ENCODE data around the gene GPRC5A. TPM values are rescaled to one million over a fixed set of nuclear protein-coding genes. Genes with fewer than 3 reads are reported as not detected.

Gene GPRC5A
- total and polyA plus RNA-seq, 2 of the 8 experiments (the other 6 are each of a cell fraction or from before 2014, with no cell fraction given): 1.0 to 1.4 TPM

- no peaks in the 10 kb centered on the region for H3K36me3 ChIP-seq (ENCODE audit: control insufficient read depth in 2 of 4, insufficient read depth in 4 of 4, low read length in 3 of 4)
- H4K20me1 ChIP-seq (replicated peaks in 1 of 2; ENCODE audit: control insufficient read depth in 1 of 2, insufficient read depth in 2 of 2, low read length in 2 of 2): peaks cover 0 to 2% of the 10 kb centered on the region in 2 experiments
- H4K8ac ChIP-seq (ENCODE audit: extremely low read depth, insufficient read depth, low read length): no peak overlapping the region
- H2BK5ac ChIP-seq (ENCODE audit: low read depth, low read length): no peak overlapping the region
- no peak overlapping the region for H2BK12ac ChIP-seq (ENCODE audit: low read depth, low read length)
- ChIA-PET CTCF (ENCODE audit: partially characterized antibody) (no interaction called here), POLR2A (ENCODE audit: partially characterized antibody) (no interaction called here)
- H3K9me3 ChIP-seq (ENCODE audit: insufficient read depth in 2 of 2, low read depth in 1 of 2, low read length in 1 of 2): no peaks in the 10 kb centered on the region
- H3K4ac ChIP-seq (replicated peaks; ENCODE audit: insufficient read length, low read depth, low read length): no peak overlapping the region
- 75% methylated on average over 1 of the region's 1 CpG; no CpG with 5 or more reads in 1 of the 2 experiments for WGBS, 2 experiments (ENCODE audit: extremely low coverage in 1 of 2, insufficient coverage in 1 of 2, insufficient read length in 1 of 2, insufficient replicate concordance in 2 of 2, low coverage in 1 of 2, low lambda C conversion rate in 2 of 2, missing lambda C conversion rate in 1 of 2)
- no peak overlapping the region for H3K23ac ChIP-seq (ENCODE audit: insufficient read length)
- DNase-seq (ENCODE audit: low read depth in 1 of 2, low spot score in 2 of 2) (no peak), FAIRE-seq (no peak)
- H3K14ac ChIP-seq (ENCODE audit: insufficient read length): no peak overlapping the region
- no peak overlapping the region for H2AFZ ChIP-seq (ENCODE audit: low read length)
- no peak overlapping the region for H4K5ac ChIP-seq (ENCODE audit: insufficient read length, low read depth, low read length)
- H3K23me2 ChIP-seq (ENCODE audit: low read depth, low read length): no peaks in the 10 kb centered on the region
- no peaks in the 10 kb centered on the region for H3K79me1 ChIP-seq (ENCODE audit: low read depth, low read length)
- H3K9ac ChIP-seq (replicated peaks in 1 of 4; ENCODE audit: extremely low read depth in 1 of 4, low read depth in 3 of 4, low read length in 3 of 4): no peak overlapping the region
- H3K27ac ChIP-seq (ENCODE audit: low read depth, low read length): no peak overlapping the region
- H2AK5ac ChIP-seq (ENCODE audit: low read depth, low read length): no peak overlapping the region
- no peak overlapping the region for H3K4me3 ChIP-seq (ENCODE audit: extremely low read depth in 1 of 4, insufficient read depth in 2 of 4, low read depth in 3 of 4, low read length in 4 of 4)
- H3K79me2 ChIP-seq (ENCODE audit: control insufficient read depth in 1 of 2, insufficient read depth in 2 of 2, low read length in 2 of 2): no peaks in the 10 kb centered on the region
- peaks cover 0 to 5% (median 0%) of the 10 kb centered on the region in 4 experiments; a peak in 1 of 7 replicates for H3K4me1 ChIP-seq (replicated peaks in 1 of 4; ENCODE audit: control insufficient read depth in 3 of 4, insufficient read depth in 4 of 4, low read length in 3 of 4)
- H3K56ac ChIP-seq (replicated peaks; ENCODE audit: insufficient read length, low read depth, low read length): no peak overlapping the region
- no peak overlapping the region for H2BK120ac ChIP-seq (replicated peaks; ENCODE audit: low read depth, low read length)
- no peak overlapping the region for H2BK20ac ChIP-seq (ENCODE audit: low read length)
- no peak overlapping the region for H4K91ac ChIP-seq (replicated peaks; ENCODE audit: insufficient read length, low read length)
- no peak overlapping the region for H2BK15ac ChIP-seq (ENCODE audit: low read length)
- no peak overlapping the region for H3K4me2 ChIP-seq (ENCODE audit: insufficient read depth in 1 of 2, low read depth in 2 of 2, low read length in 2 of 2)
- H3K18ac ChIP-seq (ENCODE audit: extremely low read depth, low read length): no peak overlapping the region
- no peaks in the 10 kb centered on the region for H3K27me3 ChIP-seq (replicated peaks in 1 of 4; ENCODE audit: control insufficient read depth in 3 of 4, extremely low read depth in 1 of 4, insufficient read depth in 3 of 4, low read length in 3 of 4)
- TF ChIP-seq NRF1 (IDR thresholded peaks at IDR 0.05; ENCODE audit: low read depth, low read length) (no peak), CHD2 (IDR thresholded peaks at IDR 0.05; ENCODE audit: low read length) (no peak), HDAC6 (IDR thresholded peaks at IDR 0.05; ENCODE audit: low read depth, low read length) (no peak), SP2 (IDR thresholded peaks at IDR 0.05; ENCODE audit: low read length) (no peak), POLR2AphosphoS5 (IDR thresholded peaks at IDR 0.05; ENCODE audit: low read depth, low read length) (no peak), GABPA (IDR thresholded peaks at IDR 0.05; ENCODE audit: borderline replicate concordance, insufficient read depth, low read length) (no peak), TBP (IDR thresholded peaks at IDR 0.05; ENCODE audit: low read depth, low read length) (no peak), ASH2L (IDR thresholded peaks at IDR 0.05; ENCODE audit: low read length) (no peak), SIRT6 (IDR thresholded peaks at IDR 0.05; ENCODE audit: low read length) (no peak), RNF2 (IDR thresholded peaks at IDR 0.05; ENCODE audit: borderline replicate concordance, low read depth, low read length, missing control alignments, poor library complexity, severe bottlenecking) (no peak), POLR2A (IDR thresholded peaks at IDR 0.05; ENCODE audit: control extremely low read depth in 1 of 2, low read depth in 2 of 2, low read length in 2 of 2) (no peak), SUZ12 (IDR thresholded peaks at IDR 0.05; ENCODE audit: low read length) (no peak), TAF1 (IDR thresholded peaks at IDR 0.05; ENCODE audit: low read depth, low read length) (no peak)
These were observed 31.7 kb upstream of the GPRC5A start for GRCh38 chr12:12859690-12860089.
